Activated CD8-positive, alpha-beta memory T cell treated with anti-CD3 and anti-CD28 coated beads for 1 hour (primary cell): ENCODE results near the gene NGB.

ENCODE experiments used
- DNase-seq, 2 donors: peaks; one replicate each; pipeline ENCODE4 v3.0.0-alpha.2; 2020; ENCODE audit warnings: low read depth in 1 of 2; ENCODE audit errors: extremely low read depth in 1 of 2

Gene NGB

DNA sequence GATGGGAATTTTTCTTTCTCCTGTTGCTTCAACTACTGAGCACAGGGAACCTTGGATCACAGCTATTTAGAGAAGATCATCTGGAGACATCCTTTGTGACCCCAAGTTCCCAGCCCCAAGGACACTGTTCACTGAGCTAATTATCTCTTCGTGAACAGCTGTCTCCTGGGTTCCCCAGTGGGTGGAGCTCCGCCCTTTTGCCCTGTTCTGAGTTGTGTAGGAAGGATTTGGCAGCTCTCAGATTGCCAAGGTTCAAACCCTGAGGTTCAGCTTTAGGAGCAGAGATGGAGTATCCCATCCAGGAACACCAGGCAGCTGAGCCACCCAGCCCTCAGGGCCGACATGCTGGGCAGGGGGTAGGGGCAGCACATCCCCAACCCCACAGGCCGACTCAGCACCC, 32.0 kb downstream of the NGB start:
- DNase-seq, result no peak

DNA sequence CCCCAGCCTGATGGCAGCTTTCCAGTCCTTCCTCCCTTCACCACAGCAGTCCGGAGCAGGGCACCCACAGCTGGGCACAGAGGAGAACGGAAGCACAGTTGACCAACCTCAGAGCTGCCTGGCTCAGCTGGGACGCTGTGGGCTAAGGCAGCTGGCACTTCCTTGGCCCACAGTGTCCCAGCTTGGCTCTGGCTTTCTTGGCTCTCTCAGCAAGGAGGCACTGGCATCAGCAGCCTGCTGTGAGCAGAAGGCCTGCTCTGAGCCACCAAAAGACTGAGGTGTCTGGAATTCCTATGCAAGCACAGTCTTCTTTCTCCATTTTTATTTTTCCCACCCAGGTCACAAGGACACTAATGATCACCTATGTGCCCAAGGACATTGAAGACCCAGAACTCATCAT, 32.6 kb downstream of the NGB start:
- DNase-seq, result no peak

DNA sequence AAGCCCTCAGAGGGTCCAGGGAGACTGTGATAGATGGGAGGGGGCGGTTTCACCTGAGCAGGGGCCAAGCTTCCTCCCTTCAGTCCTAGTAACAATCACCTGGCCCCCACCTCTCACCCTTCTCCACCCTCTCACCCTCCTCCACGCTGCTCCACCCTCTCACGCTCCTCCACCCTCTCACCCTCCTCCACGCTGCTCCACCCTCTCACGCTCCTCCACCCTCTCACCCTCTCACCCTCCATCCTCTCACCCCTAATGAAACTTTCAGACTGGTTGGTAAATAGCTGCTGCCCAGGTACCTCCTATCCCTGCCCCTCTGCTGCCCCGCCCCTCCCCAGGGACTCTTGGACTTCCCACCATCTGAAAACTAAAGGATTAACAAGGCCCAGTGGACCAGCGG, 34.2 kb downstream of the NGB start:
- DNase-seq, result no peak

DNA sequence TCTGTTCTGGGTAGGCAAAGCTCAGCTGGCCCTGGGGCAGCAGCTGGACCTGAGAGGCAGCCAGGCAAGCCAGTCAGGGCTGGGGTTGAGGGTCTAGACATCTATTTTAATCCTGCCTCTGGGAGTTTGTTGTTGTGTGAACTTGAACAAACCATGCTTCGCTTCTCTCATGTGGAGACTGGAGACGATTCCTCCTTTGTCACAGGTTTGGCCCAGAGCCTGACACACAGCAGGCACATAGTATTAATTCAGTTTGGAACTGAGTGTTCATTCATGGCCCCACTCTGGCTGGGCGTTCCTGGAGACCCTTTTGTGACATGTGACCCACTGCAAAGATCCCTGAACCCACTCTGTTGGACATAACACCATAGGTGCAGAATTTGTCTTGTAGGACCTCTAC, 39.3 kb downstream of the NGB start:
- no peak for DNase-seq

DNA sequence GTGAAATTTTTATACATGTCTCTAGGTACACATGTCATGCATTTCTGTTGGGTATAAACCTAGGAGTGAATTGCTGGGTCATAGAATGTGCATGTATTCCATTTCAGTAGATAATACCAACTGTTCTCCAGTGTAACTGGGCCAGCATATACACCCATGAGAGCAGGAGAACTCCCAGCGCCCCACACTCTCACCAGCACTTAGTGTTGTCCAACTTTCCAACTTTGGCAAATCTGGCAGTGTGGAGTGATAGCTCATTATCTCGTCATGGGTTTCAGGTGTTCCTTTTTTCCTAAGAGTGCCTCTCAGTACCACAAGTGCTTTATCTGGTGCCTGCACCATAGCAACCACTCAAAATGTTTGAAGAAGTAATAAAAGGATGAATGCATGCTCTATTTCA, 40.1 kb downstream of the NGB start:
- no peak for DNase-seq

DNA sequence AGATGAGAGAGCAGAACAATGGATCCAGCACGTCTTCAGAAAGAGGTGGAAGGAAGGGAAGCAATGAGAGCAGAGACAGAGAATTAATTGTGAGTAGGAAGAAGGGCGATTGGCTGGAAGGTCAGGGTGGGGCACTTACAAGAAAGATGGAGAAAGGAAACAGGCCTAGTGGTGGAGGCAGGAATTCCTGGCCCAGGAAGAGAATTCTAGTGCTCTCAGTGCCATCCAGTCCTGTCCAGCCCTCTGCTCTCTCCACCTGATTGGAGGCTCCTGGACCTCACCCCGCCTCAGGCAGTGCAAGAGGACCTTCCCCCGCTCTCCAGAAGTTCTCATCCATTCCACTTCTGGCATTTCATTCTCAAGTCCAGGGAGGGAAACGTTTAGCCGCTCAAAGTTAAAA, 43.0 kb downstream of the NGB start:
- no peak for DNase-seq

DNA sequence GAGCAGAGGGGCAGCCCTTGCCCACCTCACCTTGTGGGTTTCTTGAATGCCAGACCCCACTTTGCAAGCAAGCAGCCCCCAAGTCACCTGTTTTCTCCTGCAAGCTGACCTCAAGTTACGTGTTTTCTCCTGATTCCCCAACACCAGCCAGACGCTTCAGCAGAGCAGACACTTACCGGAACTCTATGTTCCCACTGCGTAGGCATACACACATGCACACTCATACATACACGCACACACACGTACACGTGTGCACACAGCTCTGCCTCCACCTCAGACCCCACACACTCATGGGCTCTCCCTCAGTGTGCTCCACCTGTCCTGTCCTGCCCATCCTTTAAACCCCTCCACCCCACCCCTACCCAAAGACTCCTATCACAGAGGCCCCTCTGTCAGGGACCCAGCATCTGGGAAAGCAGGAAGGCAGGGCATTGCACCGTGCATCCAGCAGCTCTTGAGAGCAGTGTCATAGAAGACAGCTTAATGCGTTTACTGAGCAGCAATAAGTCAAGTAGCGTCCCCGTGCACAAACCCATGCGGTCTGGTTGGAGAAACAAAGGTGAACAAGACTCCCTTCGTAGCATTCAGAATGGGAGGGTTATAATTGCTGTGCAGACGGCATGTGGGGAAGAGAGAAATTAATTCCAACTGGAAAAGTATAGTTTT, 45.0 kb downstream of the NGB start:
- no peak for DNase-seq

DNA sequence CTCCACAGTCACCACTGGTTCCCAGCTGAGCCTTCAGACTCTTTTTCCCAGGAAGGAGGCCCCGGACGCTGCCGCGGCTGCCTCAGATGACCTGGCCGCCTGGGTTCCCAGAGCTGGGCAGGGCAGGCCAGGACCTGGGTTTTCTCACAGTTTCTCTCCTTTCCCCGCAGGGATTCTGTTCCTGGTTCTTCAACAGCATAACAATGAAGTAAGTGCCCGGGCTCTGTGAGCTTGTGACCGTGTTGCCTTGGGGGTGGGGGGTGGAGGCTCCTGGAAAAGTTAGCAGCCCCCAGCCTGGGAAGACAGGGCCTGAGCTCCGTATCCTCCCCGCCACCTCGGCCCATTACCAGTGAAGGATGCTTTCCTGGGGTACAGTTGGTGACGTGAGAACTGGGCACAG, 45.8 kb downstream of the NGB start:
- no peak for DNase-seq

DNA sequence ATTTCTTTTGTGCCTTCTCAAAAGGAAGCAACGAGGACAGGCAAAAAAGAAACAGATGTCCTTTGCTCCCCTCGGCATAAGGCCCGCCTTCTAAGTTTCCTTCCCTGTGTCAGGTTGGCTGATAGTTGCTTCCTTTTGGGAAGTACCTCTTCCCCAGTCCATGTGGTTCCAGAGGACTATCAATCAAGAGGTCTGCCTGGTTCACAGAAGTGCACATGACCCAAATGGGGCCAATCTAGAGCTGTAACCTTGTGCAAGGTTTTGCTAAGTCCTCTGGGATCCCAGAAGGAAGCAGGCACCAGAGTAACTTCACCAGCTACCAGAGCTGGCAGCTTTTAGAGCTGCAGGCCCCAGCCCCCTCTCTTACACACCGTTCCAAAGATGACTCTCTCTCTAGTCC, 46.8 kb downstream of the NGB start:
- no peak for DNase-seq

DNA sequence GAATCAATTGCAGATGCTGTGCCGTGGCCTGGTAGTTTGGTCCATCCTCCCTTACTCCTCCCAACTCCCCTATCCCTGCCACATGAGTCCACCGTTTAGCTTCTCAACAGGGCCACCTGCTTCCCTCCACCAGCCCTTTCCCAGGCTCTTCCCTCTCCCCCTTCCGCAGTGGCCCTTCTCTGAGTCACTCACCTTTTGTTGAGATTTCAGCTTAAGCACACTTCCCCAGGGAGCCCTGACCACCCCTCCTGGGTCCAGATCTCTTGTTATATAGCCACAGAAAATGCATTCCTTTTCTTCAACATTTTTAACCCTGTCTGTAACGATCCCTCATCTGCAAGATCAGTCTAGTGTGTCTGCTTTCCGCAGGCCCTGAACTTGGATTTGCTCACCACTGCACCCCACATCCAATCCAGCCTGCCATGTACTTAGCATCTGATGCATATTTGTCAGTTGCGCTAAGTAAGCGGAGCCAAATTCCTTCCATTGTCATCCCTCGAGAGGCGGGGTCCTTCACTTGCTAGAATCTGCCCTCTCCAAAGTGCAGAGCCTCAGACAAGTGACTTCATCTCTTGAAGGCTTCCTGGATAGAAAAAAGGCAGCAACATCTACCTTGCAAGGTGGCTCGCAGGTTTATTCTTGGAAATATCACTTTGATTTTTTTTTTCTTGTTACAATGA, 48.3 kb downstream of the NGB start:
- DNase-seq, result no peak

DNA sequence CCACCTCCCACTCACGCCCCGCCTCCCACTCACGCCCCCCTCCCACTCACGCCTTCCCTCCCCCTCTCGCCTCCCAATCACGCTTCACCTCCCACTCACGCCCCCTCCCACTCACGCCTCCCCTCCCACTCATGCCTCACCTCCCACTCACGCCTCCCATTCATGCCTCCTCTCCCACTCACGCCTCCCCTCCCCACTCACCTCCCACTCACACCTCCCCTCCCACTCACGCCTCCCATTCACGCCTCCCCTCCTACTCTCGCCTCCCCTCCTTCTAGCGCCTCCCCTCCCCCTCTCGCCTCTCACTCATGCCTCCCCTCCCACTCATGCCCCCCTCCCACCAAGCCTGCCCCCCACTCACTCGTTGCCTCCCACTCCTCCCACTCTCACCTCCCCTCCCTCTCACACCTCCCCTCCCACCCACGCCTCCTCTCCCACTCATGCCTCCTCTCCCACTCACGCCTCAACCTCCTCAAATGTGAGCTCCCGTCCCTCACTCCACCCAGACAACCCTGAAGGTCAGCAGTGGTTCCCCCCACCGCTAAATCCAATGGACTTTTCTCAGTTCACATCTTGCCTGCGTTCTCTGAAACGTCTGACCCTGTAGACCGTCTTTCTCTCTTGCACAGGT, 49.6 kb downstream of the NGB start:
- no peak for DNase-seq

DNA sequence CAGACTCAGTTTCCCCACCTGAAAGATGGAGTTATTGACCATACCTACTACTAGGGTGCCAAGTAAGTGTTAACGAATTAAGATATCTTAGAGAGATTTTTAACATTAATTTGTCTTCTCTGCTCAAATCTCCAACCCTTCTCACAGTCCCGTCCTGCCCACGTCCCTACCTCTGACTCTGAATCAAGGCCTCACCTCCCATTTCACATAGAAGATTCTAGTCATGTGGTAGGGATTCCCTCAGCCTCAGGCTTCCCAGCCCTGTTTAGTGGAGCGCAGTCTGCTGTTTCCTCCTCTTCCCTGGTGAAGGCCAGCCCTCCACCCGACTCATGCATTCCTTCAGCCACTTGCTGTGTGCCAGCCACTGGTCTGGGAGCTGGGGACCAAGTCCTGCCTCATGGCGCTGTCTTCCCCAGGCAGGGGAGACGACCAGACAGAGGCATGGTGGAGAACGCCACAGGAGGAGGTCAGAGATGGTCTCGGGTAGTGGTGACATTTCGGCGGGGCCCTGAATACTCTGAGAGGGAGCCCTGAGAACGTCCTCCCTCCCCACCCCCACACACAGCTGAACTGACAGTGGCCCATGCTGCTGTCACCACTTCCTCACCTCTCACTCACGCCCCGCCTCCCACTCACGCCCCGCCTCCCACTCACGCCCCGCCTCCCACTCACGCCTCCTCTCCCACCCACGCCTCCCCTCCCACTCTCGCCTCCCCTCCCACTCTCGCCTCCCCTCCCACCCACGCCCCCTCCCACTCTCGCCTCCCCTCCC, 50.6 kb downstream of the NGB start:
- DNase-seq, result no peak

DNA sequence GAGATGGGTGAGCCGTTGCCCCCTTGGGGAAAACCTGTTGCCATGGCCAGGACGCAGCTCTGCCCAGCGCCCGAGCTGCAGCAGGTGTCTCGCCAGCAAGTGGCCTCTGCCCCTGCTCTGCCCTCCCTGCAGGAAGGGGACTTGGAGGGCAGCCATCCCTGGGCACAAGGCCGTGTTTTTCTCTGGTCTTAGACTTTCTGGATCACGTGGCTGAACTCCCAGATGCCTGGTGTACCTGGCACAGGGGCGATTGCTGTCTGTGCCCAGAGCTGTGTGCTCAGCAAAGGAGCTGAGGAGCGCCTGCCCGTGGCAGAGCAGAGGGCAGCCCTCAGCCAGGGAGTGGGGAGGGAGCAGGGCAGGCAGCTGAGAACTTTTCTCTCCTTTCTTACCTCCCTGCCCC, 51.4 kb downstream of the NGB start:
- DNase-seq, result no peak

DNA sequence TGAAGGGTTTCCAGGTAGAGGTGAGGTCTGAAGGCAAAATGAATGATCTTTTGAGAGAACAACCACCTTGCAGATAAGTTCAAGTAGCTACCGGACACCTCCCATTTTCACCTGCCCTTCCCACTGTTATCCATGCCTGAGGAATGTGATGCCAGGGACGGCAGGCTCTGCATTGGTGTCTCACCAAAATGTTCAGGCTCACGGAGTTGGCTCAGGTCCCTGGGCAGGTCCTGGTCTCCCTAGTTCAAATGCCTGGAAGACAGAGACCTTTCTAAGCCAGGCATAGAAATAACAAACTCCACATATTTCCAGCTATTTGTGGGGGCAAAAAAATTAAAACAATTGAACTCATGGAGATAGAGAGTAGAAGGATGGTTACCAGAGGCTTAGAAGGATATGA, 53.5 kb downstream of the NGB start:
- DNase-seq, result no peak
